ENCODE data around the gene CT47C1. TPM values are rescaled to one million over a fixed set of nuclear protein-coding genes. Genes with fewer than 3 reads are reported as not detected.

CT47C1 gene
- total RNA-seq, 1 donor from 2014 or later, result not detected

GRCh38 chrX:119036107-119037029 is 36.4 kb upstream of the CT47C1 start:
- DNase-seq (ENCODE audit: low read depth, low spot score), result no peak
- no peak overlapping the region for H3K27ac Mint-ChIP-seq (ENCODE audit: unreplicated experiment)
- peaks cover 15% of the 10 kb centered on the region for H3K9me3 Mint-ChIP-seq
- H3K4me3 Mint-ChIP-seq, result no peak overlapping the region
- H3K27me3 Mint-ChIP-seq (ENCODE audit: low read depth), result no peaks in the 10 kb centered on the region
- no peaks in the 10 kb centered on the region for H3K4me1 Mint-ChIP-seq
- TF ChIP-seq CTCF (conservative IDR thresholded peaks at IDR 0.05), result no peak
- peaks cover 8% of the 10 kb centered on the region for H3K36me3 Mint-ChIP-seq (ENCODE audit: low read depth)

GRCh38 chrX:119040432-119040831 is 32.4 kb upstream of the CT47C1 start:
- Mint-ChIP-seq H3K36me3 (ENCODE audit: low read depth) (no peaks in the 10 kb centered on the region), H3K27me3 (ENCODE audit: low read depth) (no peaks in the 10 kb centered on the region), H3K9me3 (peaks cover 3% of the 10 kb centered on the region), H3K4me3 (no peak overlapping the region), H3K27ac (ENCODE audit: unreplicated experiment) (no peak overlapping the region), H3K4me1 (no peaks in the 10 kb centered on the region)
- no peak for DNase-seq (ENCODE audit: low read depth, low spot score)
- TF ChIP-seq CTCF (conservative IDR thresholded peaks at IDR 0.05), result no peak

- Mint-ChIP-seq H3K36me3 (ENCODE audit: low read depth) (no peaks in the 10 kb centered on the region), H3K9me3 (peaks cover 3% of the 10 kb centered on the region), H3K27ac (ENCODE audit: unreplicated experiment) (no peak overlapping the region), H3K4me3 (no peak overlapping the region), H3K4me1 (no peaks in the 10 kb centered on the region), H3K27me3 (ENCODE audit: low read depth) (no peaks in the 10 kb centered on the region)
- no peak for DNase-seq (ENCODE audit: low read depth, low spot score)
- TF ChIP-seq CTCF (conservative IDR thresholded peaks at IDR 0.05), result no peak
Observed at GRCh38 chrX:119041175-119041574, 31.6 kb upstream of the CT47C1 start.

- Mint-ChIP-seq H3K27me3 (ENCODE audit: low read depth) (no peaks in the 10 kb centered on the region), H3K27ac (ENCODE audit: unreplicated experiment) (no peak overlapping the region), H3K4me1 (no peaks in the 10 kb centered on the region), H3K36me3 (ENCODE audit: low read depth) (no peaks in the 10 kb centered on the region), H3K4me3 (no peak overlapping the region), H3K9me3 (peaks cover 3% of the 10 kb centered on the region)
- DNase-seq (ENCODE audit: low read depth, low spot score), result no peak
- no peak for TF ChIP-seq CTCF (conservative IDR thresholded peaks at IDR 0.05)
Observed at GRCh38 chrX:119042040-119042439, 30.8 kb upstream of the CT47C1 start.

- Mint-ChIP-seq H3K27me3 (ENCODE audit: low read depth) (no peaks in the 10 kb centered on the region), H3K4me1 (no peaks in the 10 kb centered on the region), H3K36me3 (ENCODE audit: low read depth) (no peaks in the 10 kb centered on the region), H3K4me3 (no peak overlapping the region), H3K27ac (ENCODE audit: unreplicated experiment) (no peak overlapping the region), H3K9me3 (peaks cover 3% of the 10 kb centered on the region)
- no peak for TF ChIP-seq CTCF (conservative IDR thresholded peaks at IDR 0.05)
- DNase-seq (ENCODE audit: low read depth, low spot score), result no peak
Observed at GRCh38 chrX:119042996-119043395, 29.8 kb upstream of the CT47C1 start.

All from neural crest cell (in vitro differentiated cells).